ENCODE results near the gene CUBN. TPM values are rescaled to one million over a fixed set of nuclear protein-coding genes. Genes with fewer than 3 reads are reported as not detected.

CUBN gene
- total and polyA plus RNA-seq, 9 of the 15 experiments (the other 6 are each of a cell fraction or from before 2014, with no cell fraction given) = 0.04 to 0.33 (median 0.09) TPM

DNA sequence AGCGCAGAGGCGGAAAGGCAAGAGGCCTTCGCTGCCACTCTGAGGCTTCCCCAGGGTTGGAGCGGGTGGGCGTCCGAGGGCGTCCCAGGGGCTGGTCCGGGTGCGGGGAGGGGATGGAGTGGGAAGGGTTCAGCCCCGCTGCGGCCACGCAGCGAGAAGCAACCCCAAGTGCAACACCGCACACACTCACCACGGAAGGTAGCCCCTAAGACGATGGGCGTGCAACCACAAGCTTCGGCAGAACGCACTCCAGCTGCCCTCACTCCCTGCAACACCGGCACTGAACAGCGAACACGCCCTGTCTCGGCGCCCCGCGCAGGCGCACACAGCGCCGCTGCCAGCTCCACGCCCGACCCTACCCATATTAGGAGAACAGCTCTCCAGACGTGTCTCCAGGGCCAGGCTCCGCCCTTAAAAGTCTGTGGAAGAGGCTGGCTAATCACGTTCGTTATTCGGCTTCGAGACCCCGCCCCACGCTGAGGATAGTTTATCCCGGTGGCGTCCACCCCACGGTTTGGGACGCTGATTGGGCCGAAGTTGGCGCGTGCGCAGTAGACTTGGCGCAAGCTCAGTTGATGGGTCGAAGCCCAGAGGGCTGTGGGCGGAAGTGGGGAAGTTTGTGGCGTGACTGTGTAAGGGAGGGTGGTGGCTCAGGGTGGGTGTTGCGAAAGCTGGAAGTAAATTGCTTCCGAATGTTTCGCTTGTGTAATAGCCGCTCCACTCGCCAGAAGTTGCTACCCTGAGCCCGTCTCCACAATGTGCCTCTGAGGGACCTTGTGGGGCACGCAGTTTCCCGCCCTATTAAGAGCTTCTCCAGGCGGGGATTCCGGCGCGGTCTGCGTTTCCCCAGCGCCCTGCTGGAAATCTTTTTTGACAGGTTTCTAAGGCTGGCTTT is 312.2 kb downstream of the CUBN start, which contains the start of gene RSU1 (continued):
- TF ChIP-seq ZNF324 (CRISPR knock-in tag; IDR thresholded peaks at IDR 0.05) (no peak), RBBP5 (IDR thresholded peaks at IDR 0.05; ENCODE audit: borderline replicate concordance, insufficient read depth, low read length, poor library complexity, severe bottlenecking) (peak; percentile 83), GABPB1 (CRISPR knock-in tag; IDR thresholded peaks at IDR 0.05) (no peak; the same call in 1 of the 2 replicates), MAFG (tag; conservative IDR thresholded peaks at IDR 0.05) (no peak), STAT5B (CRISPR knock-in tag; IDR thresholded peaks at IDR 0.05) (no peak), FOS (IDR thresholded peaks at IDR 0.05; ENCODE audit: extremely low read depth, insufficient read length) (peak; percentile 5), ZNF143 (CRISPR knock-in tag; IDR thresholded peaks at IDR 0.05) (no peak), MEIS2 (IDR thresholded peaks at IDR 0.05; ENCODE audit: partially characterized antibody) (peak; percentile 86), YY1 (IDR thresholded peaks at IDR 0.05; ENCODE audit: borderline replicate concordance in 1 of 3, control insufficient read depth in 1 of 3, extremely low read depth in 1 of 3, insufficient read depth in 3 of 3, insufficient read length in 1 of 3, insufficient replicate concordance in 2 of 3, low read depth in 1 of 3, low read length in 2 of 3) (peak in 2 of 3 experiments; percentile 33 to 60), MAX (CRISPR knock-in tag; IDR thresholded peaks at IDR 0.05) (peak; percentile 79), KHSRP (IDR thresholded peaks at IDR 0.05) (no peak), HDAC1 (IDR thresholded peaks at IDR 0.05) (peak in 1 of 2 experiments; percentile 90; a peak in 2 of 4 replicates), GTF2E2 (tag; IDR thresholded peaks at IDR 0.05) (peak; percentile 65; the same call in 1 of the 2 replicates), RBFOX2 (IDR thresholded peaks at IDR 0.05; ENCODE audit: low read depth, low read length) (peak; percentile 97), BMI1 (IDR thresholded peaks at IDR 0.05; ENCODE audit: low read length) (no peak)
- TF ChIP-seq, protein P1, sequence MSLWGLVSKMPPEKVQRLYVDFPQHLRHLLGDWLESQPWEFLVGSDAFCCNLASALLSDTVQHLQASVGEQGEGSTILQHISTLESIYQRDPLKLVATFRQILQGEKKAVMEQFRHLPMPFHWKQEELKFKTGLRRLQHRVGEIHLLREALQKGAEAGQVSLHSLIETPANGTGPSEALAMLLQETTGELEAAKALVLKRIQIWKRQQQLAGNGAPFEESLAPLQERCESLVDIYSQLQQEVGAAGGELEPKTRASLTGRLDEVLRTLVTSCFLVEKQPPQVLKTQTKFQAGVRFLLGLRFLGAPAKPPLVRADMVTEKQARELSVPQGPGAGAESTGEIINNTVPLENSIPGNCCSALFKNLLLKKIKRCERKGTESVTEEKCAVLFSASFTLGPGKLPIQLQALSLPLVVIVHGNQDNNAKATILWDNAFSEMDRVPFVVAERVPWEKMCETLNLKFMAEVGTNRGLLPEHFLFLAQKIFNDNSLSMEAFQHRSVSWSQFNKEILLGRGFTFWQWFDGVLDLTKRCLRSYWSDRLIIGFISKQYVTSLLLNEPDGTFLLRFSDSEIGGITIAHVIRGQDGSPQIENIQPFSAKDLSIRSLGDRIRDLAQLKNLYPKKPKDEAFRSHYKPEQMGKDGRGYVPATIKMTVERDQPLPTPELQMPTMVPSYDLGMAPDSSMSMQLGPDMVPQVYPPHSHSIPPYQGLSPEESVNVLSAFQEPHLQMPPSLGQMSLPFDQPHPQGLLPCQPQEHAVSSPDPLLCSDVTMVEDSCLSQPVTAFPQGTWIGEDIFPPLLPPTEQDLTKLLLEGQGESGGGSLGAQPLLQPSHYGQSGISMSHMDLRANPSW (CRISPR knock-in tag; IDR thresholded peaks at IDR 0.05) = no peak

All from K562 (cell line).